Measurements from ENCODE around the gene PRLR.

DNA sequence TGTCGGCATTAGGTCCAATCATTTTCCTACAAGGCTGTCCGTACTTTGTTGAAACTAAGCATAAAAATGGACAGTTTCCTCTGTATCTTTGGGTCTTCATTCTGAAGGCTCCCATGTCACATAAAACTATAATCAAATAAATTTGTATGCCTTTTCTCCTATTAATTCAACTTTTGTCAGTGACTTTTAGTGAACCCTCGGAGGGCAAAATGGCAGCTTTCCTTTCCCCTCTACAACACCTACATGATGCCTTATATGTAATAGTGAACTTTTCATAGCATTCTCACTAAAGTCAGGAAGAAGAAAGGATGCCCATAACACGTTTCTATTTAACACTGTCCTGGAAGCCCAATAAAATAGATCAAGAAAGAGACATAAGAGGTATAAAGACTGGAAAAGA, 177.4 kb downstream of the PRLR start:
- TF ChIP-seq, protein P1, sequence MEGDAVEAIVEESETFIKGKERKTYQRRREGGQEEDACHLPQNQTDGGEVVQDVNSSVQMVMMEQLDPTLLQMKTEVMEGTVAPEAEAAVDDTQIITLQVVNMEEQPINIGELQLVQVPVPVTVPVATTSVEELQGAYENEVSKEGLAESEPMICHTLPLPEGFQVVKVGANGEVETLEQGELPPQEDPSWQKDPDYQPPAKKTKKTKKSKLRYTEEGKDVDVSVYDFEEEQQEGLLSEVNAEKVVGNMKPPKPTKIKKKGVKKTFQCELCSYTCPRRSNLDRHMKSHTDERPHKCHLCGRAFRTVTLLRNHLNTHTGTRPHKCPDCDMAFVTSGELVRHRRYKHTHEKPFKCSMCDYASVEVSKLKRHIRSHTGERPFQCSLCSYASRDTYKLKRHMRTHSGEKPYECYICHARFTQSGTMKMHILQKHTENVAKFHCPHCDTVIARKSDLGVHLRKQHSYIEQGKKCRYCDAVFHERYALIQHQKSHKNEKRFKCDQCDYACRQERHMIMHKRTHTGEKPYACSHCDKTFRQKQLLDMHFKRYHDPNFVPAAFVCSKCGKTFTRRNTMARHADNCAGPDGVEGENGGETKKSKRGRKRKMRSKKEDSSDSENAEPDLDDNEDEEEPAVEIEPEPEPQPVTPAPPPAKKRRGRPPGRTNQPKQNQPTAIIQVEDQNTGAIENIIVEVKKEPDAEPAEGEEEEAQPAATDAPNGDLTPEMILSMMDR (IDR thresholded peaks at IDR 0.05; ENCODE audit: low read depth, low read length, poor library complexity, severe bottlenecking) = no peak
- TF ChIP-seq EZH2phosphoT487 (IDR thresholded peaks at IDR 0.05; ENCODE audit: borderline replicate concordance, low read length) = no peak

Data from DOHH2 (cell line).